ENCODE data around the gene ISLR. TPM values are rescaled to one million over a fixed set of nuclear protein-coding genes. Genes with fewer than 3 reads are reported as not detected.

The ISLR gene, protein sequence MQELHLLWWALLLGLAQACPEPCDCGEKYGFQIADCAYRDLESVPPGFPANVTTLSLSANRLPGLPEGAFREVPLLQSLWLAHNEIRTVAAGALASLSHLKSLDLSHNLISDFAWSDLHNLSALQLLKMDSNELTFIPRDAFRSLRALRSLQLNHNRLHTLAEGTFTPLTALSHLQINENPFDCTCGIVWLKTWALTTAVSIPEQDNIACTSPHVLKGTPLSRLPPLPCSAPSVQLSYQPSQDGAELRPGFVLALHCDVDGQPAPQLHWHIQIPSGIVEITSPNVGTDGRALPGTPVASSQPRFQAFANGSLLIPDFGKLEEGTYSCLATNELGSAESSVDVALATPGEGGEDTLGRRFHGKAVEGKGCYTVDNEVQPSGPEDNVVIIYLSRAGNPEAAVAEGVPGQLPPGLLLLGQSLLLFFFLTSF
- total RNA-seq (2021), result 0.11 and 0.35 TPM in 2 replicates
- long read RNA-seq, result 0 reads

DNA sequence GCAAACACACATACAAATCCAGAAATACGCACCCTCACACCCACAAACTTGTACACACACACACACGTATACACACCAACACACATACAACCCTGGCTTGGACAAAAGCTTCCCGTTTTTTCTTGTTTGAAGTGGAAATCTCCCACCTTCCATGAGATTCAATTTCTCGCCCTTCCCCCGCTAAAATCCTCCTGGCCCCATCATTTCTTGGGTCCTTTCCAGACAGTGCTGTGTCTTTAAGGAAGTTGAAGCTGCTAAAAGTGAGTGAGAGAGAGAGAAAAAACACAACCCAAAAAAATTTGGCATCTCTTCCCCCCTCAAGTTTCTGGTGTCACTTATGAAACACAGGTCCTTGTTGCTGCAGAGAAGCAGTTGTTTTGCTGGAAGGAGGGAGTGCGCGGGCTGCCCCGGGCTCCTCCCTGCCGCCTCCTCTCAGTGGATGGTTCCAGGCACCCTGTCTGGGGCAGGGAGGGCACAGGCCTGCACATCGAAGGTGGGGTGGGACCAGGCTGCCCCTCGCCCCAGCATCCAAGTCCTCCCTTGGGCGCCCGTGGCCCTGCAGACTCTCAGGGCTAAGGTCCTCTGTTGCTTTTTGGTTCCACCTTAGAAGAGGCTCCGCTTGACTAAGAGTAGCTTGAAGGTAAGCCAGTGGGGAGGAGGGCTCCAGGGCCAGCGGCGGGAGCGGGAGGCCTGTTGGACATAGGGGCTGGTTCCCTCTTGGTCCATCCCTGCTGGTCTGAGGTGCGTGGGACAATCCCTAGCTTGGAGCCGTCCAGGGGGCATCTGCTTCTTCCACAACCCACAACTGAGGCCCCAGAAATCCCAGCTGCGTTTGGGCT lies at the start of gene ISLR:
Gene ISLR, plus strand, starts transcription at position 331 of the 839 bp plus-strand sequence. CDS start 1,149 bp downstream, outside the sequence.
- Mint-ChIP-seq H3K36me3 (ENCODE audit: insufficient read depth in 1 of 3, low read depth in 3 of 3) (no peaks in the 10 kb centered on the region), H3K9me3 (no peaks in the 10 kb centered on the region; a peak in 1 of 5 replicates), H3K4me1 (peaks cover 24 to 54% of the 10 kb centered on the region in 2 experiments), H3K27me3 (ENCODE audit: low read depth) (peaks cover 32% of the 10 kb centered on the region), H3K27ac (peak within 1 kb of the TSS in 1 of 3 experiments; percentile 11; a peak in 2 of 7 replicates), H3K4me3 (peak within 1 kb of the TSS in 1 of 2 experiments; percentile 11; a peak in 2 of 5 replicates)
- no peak within 1 kb of the TSS for H3K27ac ChIP-seq (ENCODE audit: insufficient read length, low read depth, low read length)
- H3K4me1 ChIP-seq (ENCODE audit: insufficient read depth, low read length), result peaks cover 3% of the 10 kb centered on the region; the same call in 1 of the 2 replicates
- no peaks in the 10 kb centered on the region for H3K79me2 ChIP-seq (ENCODE audit: insufficient read depth, low read length)
- H4K5ac ChIP-seq (ENCODE audit: insufficient read length, low read depth, low read length), result no peak within 1 kb of the TSS
- WGBS (ENCODE audit: extremely low coverage, insufficient read length, low lambda C conversion rate), result no CpG with 5 or more reads among the region's 20 CpGs
- no peak within 1 kb of the TSS for H4K91ac ChIP-seq (ENCODE audit: insufficient read length, low read depth, low read length)
- no peak within 1 kb of the TSS for H2AFZ ChIP-seq (ENCODE audit: low read length)
- no peak within 1 kb of the TSS for H3K18ac ChIP-seq (ENCODE audit: insufficient read length, low read depth, low read length)
- H3K14ac ChIP-seq (ENCODE audit: insufficient read depth, low read length), result no peak within 1 kb of the TSS; the same call in 1 of the 2 replicates
- H3K4ac ChIP-seq (ENCODE audit: low read depth, low read length), result no peak within 1 kb of the TSS
- H2BK12ac ChIP-seq (ENCODE audit: insufficient read length, low read depth, low read length), result no peak within 1 kb of the TSS
- H3T11ph ChIP-seq (ENCODE audit: low read length), result no peak within 1 kb of the TSS
- H2BK20ac ChIP-seq (ENCODE audit: low read depth, low read length, poor library complexity, severe bottlenecking), result no peak within 1 kb of the TSS
- H2BK120ac ChIP-seq (ENCODE audit: low read depth, low read length, poor library complexity, severe bottlenecking), result no peak within 1 kb of the TSS
- H3K27me3 ChIP-seq (ENCODE audit: insufficient read depth, low read length), result no peaks in the 10 kb centered on the region
- H3K79me1 ChIP-seq (ENCODE audit: insufficient read depth, low read depth, low read length, poor library complexity, severe bottlenecking), result no peaks in the 10 kb centered on the region
- no peak within 1 kb of the TSS for H3K4me2 ChIP-seq (ENCODE audit: insufficient read depth, insufficient read length, low read length)
- no peaks in the 10 kb centered on the region for H4K20me1 ChIP-seq (ENCODE audit: control insufficient read depth, insufficient read depth, insufficient read length)
- H3K9me3 ChIP-seq (ENCODE audit: control insufficient read depth, low read depth, low read length), result no peaks in the 10 kb centered on the region
- no peaks in the 10 kb centered on the region for H3K23me2 ChIP-seq (ENCODE audit: insufficient read length, low read depth, low read length, poor library complexity, severe bottlenecking)
- no peak for TF ChIP-seq CTCF (conservative IDR thresholded peaks at IDR 0.05)
- H3K23ac ChIP-seq (ENCODE audit: insufficient read length, low read depth, low read length), result no peak within 1 kb of the TSS
- no peak within 1 kb of the TSS for H4K8ac ChIP-seq (replicated peaks; ENCODE audit: insufficient read length, low read depth, low read length)
- H3K56ac ChIP-seq (ENCODE audit: insufficient read length, low read depth, low read length), result no peak within 1 kb of the TSS
- H2BK15ac ChIP-seq (ENCODE audit: low read depth, low read length), result no peak within 1 kb of the TSS
- peak; percentile 34 for DNase-seq
- no peak within 1 kb of the TSS for H2AK5ac ChIP-seq (ENCODE audit: insufficient read length, low read length)
- H2BK5ac ChIP-seq (ENCODE audit: insufficient read length, low read length), result no peak within 1 kb of the TSS
- H3K9ac ChIP-seq (ENCODE audit: extremely low read depth, insufficient read length, low read length), result no peak within 1 kb of the TSS

Measured in H9 (cell line).